Fibroblast of pulmonary artery (primary cell): ENCODE measurements around the gene NDUFA5.

ENCODE experiments used
- DNase-seq: peaks from one replicate; pipeline ENCODE4 v3.0.0-alpha.2; 2010; ENCODE audit warnings: low read depth
- H3K4me3 ChIP-seq: replicated peaks from 2 replicates; pipeline ENCODE4 v1.5.1; 2011; ENCODE audit warnings: low read depth, mild to moderate bottlenecking, control low read depth, low read length, moderate library complexity
- CTCF ChIP-seq: IDR thresholded peaks from 2 replicates; pipeline ENCODE4 v1.5.1; 2011; ENCODE audit warnings: mild to moderate bottlenecking, control low read depth, low read length, inconsistent platforms; ENCODE audit errors: missing control alignments

Gene NDUFA5

GRCh38 chr7:123557398-123558288 lies at the start of gene NDUFA5:
Gene NDUFA5 (minus strand): TSS chr7:123557818. CDS start chr7:123557795, 23 bp downstream.
- DNase-seq, result peak; percentile 100
- no peak for TF ChIP-seq CTCF

GRCh38 chr7:123604739-123605138 lies 47.1 kb upstream of the NDUFA5 start:
- no peak for TF ChIP-seq CTCF
- H3K4me3 ChIP-seq, result no peak overlapping the region
- DNase-seq, result no peak

More at GRCh38 chr7:123557398-123558288, at the start of gene NDUFA5:
- peak within 1 kb of the TSS; percentile 68 for H3K4me3 ChIP-seq

GRCh38 chr7:123602648-123603047 lies 45.0 kb upstream of the NDUFA5 start:
- no peak overlapping the region for H3K4me3 ChIP-seq
- TF ChIP-seq CTCF, result no peak
- DNase-seq, result no peak

- TF ChIP-seq CTCF, result no peak
- DNase-seq, result no peak
- H3K4me3 ChIP-seq, result no peak within 1 kb of the TSS
These were observed 43.9 kb upstream of the NDUFA5 start, which contains the start of gene ASB15 for GRCh38 chr7:123601530-123601929. Gene ASB15 (plus strand): TSS chr7:123601821. CDS start chr7:123614503, 12,682 bp downstream.

GRCh38 chr7:123600876-123601275 lies 43.3 kb upstream of the NDUFA5 start:
- DNase-seq, result no peak
- no peak for TF ChIP-seq CTCF
- no peak overlapping the region for H3K4me3 ChIP-seq

- H3K4me3 ChIP-seq, result no peak overlapping the region
- no peak for TF ChIP-seq CTCF
- no peak for DNase-seq
These were observed 42.1 kb upstream of the NDUFA5 start for GRCh38 chr7:123599766-123600165.

GRCh38 chr7:123598657-123599056 lies 41.0 kb upstream of the NDUFA5 start:
- no peak for DNase-seq
- H3K4me3 ChIP-seq, result no peak overlapping the region
- TF ChIP-seq CTCF, result no peak
